NCI-H128 (cell line): Measurements from ENCODE around the gene CDH8.

Experiments used
- DNase-seq: peaks from one replicate; lab custom pipeline; 2025; ENCODE audit not compliant: unreplicated experiment; lab: John Stamatoyannopoulos, UW

CDH8 gene

DNA sequence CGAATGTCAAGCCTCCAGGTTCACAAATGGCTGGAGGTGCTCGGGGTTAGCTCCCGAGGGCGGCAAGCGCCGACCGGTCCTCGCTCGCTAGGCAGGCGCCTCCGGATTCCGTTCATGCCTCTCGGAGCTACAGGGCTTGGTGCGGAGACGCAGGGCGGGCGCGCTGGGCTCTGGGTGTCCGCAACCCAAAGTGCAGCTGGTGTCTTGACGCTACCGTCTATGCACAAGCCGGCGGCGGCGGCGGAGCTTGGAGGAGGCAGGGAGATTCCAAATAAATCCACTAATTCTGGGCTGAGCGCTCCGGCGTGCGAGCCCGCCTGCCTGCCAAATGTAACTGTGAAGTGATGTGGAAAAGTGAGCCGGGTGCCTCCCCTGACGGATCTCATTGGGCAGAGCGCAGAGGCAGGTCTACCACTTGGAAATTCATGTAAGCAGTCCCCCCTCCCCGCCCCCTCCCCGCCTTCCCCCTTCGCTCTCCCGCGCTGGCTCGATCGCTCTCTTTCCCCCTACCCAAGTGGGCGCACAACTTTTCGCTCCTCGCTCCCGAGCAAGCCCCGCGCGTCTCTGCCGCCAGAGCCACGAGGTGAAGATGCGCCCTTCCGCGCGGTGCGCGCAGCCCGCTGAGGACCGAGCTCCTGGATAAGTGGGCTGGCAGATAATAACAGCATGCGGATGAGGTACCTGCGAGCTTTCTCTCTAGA, at the start of gene CDH8:
Gene CDH8 (minus strand): TSS at position 338 of the 701 bp plus-strand sequence. CDS start 15,035 bp downstream, outside the sequence.
- DNase-seq, result no peak

DNA sequence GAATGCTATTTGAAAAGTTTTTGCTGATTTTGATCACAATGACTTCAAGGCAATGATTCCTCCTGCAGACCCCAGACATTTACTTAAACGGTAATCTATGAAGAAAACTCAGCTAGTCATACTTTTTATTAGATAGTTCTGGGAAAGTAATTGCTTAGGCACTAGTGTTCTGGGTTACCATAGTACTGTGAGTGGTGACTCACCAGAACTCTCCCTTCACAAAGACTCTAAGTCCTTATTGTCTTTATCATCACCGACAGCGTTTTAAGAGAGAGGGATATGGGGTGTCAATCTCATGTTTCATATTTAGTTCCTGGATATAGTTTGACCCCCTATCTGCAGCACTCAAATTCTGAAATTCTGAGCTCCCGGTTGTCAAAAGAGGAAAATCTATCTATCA, 43.0 kb upstream of the CDH8 start:
- no peak for DNase-seq

- no peak for DNase-seq
Observed at GRCh38 chr16:62077998-62078397, 41.8 kb upstream of the CDH8 start.

GRCh38 chr16:62076886-62077285, 40.6 kb upstream of the CDH8 start:
- no peak for DNase-seq

- DNase-seq, result no peak
Observed at GRCh38 chr16:62068747-62069146, 32.5 kb upstream of the CDH8 start.

DNA sequence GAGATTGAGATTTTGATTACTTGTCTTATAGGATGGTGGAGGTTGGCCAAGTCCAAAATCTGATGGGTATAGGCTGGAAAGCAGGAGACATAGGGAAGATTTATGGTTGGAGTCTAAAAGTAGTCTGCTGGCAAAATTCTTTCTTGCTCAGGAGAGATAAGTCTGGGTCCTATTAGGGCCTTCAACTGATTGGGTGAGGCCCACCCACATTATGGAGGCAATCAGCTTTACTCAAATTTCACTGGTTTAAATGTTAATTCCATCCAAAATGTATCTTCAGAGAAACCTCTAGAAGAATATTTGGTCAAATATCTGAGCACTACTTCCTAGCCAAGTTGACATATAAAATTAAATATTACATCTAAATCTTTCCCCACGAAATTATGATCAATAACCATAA, 31.7 kb upstream of the CDH8 start:
- no peak for DNase-seq

DNA sequence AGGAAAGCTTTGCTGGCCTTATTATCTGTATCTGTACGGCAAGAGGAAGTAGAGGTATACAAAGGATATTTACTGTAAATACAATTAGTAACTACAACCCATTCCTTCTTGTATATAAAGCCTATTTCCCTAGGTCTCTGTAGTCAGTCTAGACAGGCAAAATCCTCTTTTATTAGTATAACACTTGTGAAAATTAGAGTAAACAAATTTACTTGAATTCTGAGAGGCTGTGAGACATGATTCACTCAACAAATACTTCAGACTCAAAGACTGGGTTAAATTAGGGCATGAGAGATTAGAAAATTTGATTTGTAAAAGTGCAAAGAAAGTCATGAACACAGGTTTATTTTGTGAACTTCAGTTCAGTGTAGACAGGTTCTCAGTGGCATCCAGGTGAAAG, 30.9 kb upstream of the CDH8 start:
- DNase-seq, result no peak

- DNase-seq, result no peak
Observed at GRCh38 chr16:62066747-62067146, 30.5 kb upstream of the CDH8 start.

DNA sequence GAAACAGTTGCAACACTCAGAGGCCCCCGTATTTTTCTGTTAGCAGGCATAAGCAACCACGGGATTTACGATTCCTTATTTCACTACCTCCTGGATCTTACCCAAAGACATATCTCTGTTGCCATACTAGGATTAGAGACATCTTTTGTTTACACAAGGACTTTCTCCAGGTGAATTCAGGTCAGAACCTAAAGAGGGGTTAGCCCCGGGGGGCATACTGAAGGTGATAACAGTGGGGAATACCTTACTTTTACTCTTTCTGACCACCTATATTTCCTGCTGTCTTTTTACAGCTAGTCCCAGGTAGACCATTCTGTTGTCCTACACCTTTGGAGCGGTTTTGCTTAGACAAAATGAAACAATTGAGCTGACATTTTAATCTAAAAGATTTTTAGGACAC, 27.9 kb upstream of the CDH8 start:
- no peak for DNase-seq

DNA sequence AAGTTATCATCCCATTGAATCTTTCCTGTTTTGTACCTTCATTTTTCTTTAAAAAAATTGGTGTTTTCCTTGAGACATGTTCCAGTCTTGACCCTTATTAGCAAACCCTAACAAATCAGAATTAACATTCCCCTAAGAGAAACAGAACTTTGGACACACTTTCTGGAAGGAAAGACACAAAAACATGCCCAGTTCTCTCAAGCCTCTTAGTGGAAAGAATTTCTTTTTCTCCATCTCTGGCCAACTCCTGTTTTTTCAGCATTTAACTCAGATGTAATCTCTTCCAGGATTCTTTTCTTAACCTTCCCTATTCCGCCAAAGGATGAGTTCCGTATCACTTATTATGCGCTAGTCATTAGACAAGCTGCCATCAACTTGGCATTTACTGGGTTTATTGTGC, 23.9 kb upstream of the CDH8 start:
- no peak for DNase-seq

GRCh38 chr16:62059527-62059926, 23.3 kb upstream of the CDH8 start:
- DNase-seq, result no peak

GRCh38 chr16:62058412-62058811, 22.2 kb upstream of the CDH8 start:
- no peak for DNase-seq

GRCh38 chr16:62051942-62052341, 15.7 kb upstream of the CDH8 start:
- DNase-seq, result no peak

- DNase-seq, result no peak
Observed at GRCh38 chr16:62050793-62051192, 14.6 kb upstream of the CDH8 start.

- DNase-seq, result no peak
Observed at GRCh38 chr16:62046801-62047200, 10.6 kb upstream of the CDH8 start.

- no peak for DNase-seq
Observed at GRCh38 chr16:62041401-62041800, 5.2 kb upstream of the CDH8 start.

- DNase-seq, result no peak
Observed at GRCh38 chr16:62038646-62039045, 2.4 kb upstream of the CDH8 start.

GRCh38 chr16:62038225-62038624, 2.0 kb upstream of the CDH8 start:
- no peak for DNase-seq

DNA sequence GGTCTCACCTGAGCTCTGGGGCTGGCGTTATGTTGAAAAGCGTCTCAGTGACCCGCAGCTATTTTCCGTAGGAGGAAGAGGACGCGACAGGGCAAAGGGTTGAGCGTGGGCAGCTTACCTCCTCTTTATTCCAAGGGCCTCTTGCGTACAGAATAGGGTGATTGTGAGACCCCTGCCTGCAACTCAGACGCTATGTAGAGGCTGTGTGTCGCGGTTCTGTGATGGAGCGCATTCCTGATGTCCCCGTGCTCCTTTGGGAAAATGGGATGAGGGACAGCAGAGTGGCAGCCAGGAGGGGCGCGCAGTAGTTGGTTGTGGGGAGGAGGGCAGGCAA, 531 bp upstream of the CDH8 start:
- no peak for DNase-seq

GRCh38 chr16:62035115-62036092, 834 bp downstream of the CDH8 start:
- DNase-seq, result no peak

DNA sequence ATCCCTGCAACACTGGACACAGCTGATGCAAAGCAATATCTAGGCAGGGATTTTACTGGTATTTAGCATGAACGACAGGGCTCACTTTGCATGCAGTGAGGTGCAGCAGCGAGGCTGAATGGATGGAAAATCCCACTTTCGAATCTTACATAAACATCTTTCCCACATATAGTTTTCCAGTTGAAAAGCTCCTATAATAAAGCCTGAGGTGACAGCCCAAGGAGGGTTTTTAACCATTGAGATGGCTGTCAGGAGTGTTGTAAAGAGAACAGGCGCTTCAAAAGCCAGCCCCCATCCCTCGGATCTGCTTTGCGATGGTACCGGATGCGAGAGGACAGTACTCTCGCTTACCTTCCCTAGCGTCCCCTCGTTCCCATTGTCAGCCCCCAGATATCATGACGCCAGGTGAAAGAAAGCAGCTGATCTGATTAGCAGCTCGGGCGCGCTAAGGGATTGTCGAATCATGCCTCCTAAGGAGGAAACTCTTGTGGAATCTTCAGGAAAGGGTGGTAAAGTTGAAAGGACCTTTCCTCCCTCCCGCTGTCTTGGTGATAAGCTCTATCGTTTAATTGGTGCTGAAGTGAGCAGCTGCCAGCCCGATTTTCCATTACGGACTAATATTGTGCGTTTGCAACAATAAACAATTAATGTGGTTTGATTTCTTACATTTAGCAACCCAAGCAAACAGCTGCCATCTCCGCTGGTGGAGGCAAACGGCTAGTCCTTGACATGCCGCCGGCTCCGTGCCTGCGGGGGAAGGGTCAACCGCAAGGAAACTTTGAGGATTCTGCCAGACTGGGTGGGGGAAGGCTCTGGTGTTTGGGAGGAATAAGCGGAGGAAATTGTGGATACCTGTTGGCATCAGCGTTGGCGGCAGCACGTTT, 1.8 kb downstream of the CDH8 start:
- no peak for DNase-seq
